Measurements from ENCODE around the gene DDX47. TPM values are rescaled to one million over a fixed set of nuclear protein-coding genes. Genes with fewer than 3 reads are reported as not detected.
"Not testable (repeated sequence)": the region's sequence is repeated elsewhere in the genome, so short reads cannot be mapped to it uniquely, and the experiment has no call there.

The DDX47 gene
- total RNA-seq, 1 experiment from 2014 or later = 90.4 TPM

DNA sequence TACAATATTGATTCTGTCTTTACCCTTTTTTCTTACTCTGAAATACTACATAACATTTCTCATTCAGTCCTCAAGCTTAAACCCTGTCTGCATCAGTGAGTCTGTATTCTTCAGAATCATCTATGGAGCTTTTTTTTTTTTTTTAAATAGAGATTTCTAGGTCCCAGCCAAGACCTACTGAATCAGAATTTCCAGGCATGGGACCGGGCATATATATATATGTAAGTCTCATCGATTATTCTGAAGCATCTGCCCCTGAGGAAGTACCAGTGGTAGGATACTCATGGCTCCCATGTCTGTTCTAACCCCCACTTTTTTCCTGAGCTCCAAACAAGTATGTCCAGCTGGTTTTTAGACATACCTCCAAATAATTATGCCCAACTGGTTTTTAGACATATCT lies 6.1 kb downstream of the DDX47 start:
- H3K9me3 ChIP-seq (ENCODE audit: low read depth, low read length, poor library complexity, severe bottlenecking) = no peaks in the 10 kb centered on the region
- H3K36me3 ChIP-seq (ENCODE audit: insufficient read depth, low read length, poor library complexity, severe bottlenecking) = peaks cover 59% of the 10 kb centered on the region
- no peak for DNase-seq (ENCODE audit: low spot score)
- no peak overlapping the region for H3K4me3 ChIP-seq (ENCODE audit: low read depth, low read length, poor library complexity, severe bottlenecking)
- H3K27ac ChIP-seq (ENCODE audit: low read depth, low read length, poor library complexity, severe bottlenecking) = no peak overlapping the region
- no TSS peak for BruUV-seq (replicated peaks)
- ChIA-PET POLR2A (ENCODE audit: low non-redundant PET) (interaction anchor here (0.6 kb wide), 1 partner anchor 384 kb away, joined by 3 read pairs; no protein-coding TSS in a partner anchor), CTCF (interaction anchor here (0.6 kb wide), 1 partner anchor 17 kb away, joined by 6 read pairs; no protein-coding TSS in a partner anchor)
- H3K4me1 ChIP-seq (ENCODE audit: insufficient read depth, low read length, poor library complexity, severe bottlenecking) = peaks cover 12% of the 10 kb centered on the region
- intact Hi-C loops (cut with micrococcal nuclease; ENCODE audit: unreplicated experiment) = no loop called here
- H3K27me3 ChIP-seq (replicated peaks; ENCODE audit: insufficient read depth, low read depth, low read length, poor library complexity) = no peaks in the 10 kb centered on the region
- TF ChIP-seq EZH2 (IDR thresholded peaks at IDR 0.05; ENCODE audit: borderline replicate concordance, low read depth, low read length, poor library complexity, severe bottlenecking) = no peak
- TF ChIP-seq, protein P1, sequence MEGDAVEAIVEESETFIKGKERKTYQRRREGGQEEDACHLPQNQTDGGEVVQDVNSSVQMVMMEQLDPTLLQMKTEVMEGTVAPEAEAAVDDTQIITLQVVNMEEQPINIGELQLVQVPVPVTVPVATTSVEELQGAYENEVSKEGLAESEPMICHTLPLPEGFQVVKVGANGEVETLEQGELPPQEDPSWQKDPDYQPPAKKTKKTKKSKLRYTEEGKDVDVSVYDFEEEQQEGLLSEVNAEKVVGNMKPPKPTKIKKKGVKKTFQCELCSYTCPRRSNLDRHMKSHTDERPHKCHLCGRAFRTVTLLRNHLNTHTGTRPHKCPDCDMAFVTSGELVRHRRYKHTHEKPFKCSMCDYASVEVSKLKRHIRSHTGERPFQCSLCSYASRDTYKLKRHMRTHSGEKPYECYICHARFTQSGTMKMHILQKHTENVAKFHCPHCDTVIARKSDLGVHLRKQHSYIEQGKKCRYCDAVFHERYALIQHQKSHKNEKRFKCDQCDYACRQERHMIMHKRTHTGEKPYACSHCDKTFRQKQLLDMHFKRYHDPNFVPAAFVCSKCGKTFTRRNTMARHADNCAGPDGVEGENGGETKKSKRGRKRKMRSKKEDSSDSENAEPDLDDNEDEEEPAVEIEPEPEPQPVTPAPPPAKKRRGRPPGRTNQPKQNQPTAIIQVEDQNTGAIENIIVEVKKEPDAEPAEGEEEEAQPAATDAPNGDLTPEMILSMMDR (conservative IDR thresholded peaks at IDR 0.05; ENCODE audit: low read depth, low read length) = no peak

DNA sequence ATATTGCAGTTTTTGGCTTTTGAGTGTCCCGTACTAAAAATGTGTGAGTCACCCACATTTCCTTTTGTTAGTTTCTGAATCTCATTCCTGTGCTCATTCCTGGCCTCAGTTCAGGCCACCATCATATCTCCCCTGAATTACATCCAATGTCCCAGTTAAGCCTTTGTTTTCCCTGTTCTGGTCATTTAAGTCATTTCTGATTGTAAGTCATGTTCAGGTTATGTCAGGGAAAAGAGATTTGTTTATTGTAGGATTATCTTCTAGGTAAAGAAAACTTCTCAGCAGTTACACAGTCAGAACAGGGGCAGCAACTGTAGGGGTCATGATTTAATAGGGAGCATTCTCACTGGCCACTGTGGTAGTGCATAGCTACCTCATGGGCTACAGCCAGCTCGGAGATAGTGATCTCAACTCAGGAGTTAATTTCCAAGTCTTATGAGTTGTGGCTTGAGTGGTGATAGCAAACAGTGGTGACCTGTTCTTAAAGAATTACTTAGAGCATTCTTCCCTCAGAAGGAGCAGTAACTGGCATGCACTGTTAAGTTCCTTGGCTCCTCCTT lies 6.7 kb downstream of the DDX47 start:
- intact Hi-C loops (cut with micrococcal nuclease; ENCODE audit: unreplicated experiment) = no loop called here
- H3K4me1 ChIP-seq (ENCODE audit: insufficient read depth, low read length, poor library complexity, severe bottlenecking) = peaks cover 11% of the 10 kb centered on the region
- no peak for DNase-seq (ENCODE audit: low spot score)
- CTCF ChIA-PET = no interaction called here
- no TSS peak for BruUV-seq (replicated peaks)
- H3K9me3 ChIP-seq (ENCODE audit: low read depth, low read length, poor library complexity, severe bottlenecking) = no peaks in the 10 kb centered on the region
- POLR2A ChIA-PET (ENCODE audit: low non-redundant PET) = interaction anchor here (0.6 kb wide), 1 partner anchor 21 kb away, joined by 3 read pairs; no protein-coding TSS in a partner anchor
- TF ChIP-seq EZH2 (IDR thresholded peaks at IDR 0.05; ENCODE audit: borderline replicate concordance, low read depth, low read length, poor library complexity, severe bottlenecking) = no peak
- TF ChIP-seq, protein P1 (conservative IDR thresholded peaks at IDR 0.05; ENCODE audit: low read depth, low read length) = no peak
- no peaks in the 10 kb centered on the region for H3K27me3 ChIP-seq (replicated peaks; ENCODE audit: insufficient read depth, low read depth, low read length, poor library complexity)
- H3K4me3 ChIP-seq (ENCODE audit: low read depth, low read length, poor library complexity, severe bottlenecking) = no peak overlapping the region
- peaks cover 62% of the 10 kb centered on the region for H3K36me3 ChIP-seq (ENCODE audit: insufficient read depth, low read length, poor library complexity, severe bottlenecking)
- H3K27ac ChIP-seq (ENCODE audit: low read depth, low read length, poor library complexity, severe bottlenecking) = no peak overlapping the region

DNA sequence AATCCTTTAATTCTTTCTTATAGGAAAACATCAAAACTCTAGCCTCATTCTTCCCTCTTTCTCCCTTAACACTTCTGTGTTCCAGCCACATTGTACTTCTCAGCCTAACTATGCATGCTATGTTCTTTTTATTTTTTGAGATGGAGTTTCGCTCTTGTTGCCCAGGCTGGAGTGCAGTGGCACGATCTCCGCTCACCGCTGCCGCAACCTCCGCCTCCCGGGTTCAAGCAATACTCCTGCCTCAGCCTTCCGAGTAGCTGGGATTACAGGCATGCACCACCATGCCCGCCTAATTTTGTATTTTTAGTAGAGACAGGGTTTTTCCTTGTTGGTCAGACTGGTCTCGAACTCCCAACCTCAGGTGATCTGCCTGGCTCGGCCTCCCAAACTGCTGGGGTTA lies 7.2 kb downstream of the DDX47 start:
- DNase-seq (ENCODE audit: low spot score); CTCF ChIA-PET; H3K4me1 ChIP-seq (ENCODE audit: insufficient read depth, low read length, poor library complexity, severe bottlenecking); H3K27me3 ChIP-seq (replicated peaks; ENCODE audit: insufficient read depth, low read depth, low read length, poor library complexity); intact Hi-C loops (cut with micrococcal nuclease; ENCODE audit: unreplicated experiment); H3K4me3 ChIP-seq (ENCODE audit: low read depth, low read length, poor library complexity, severe bottlenecking); H3K9me3 ChIP-seq (ENCODE audit: low read depth, low read length, poor library complexity, severe bottlenecking); H3K27ac ChIP-seq (ENCODE audit: low read depth, low read length, poor library complexity, severe bottlenecking); BruUV-seq (replicated peaks): not testable (repeated sequence)
- POLR2A ChIA-PET (ENCODE audit: low non-redundant PET) = interaction anchor here (0.6 kb wide), 1 partner anchor 22 kb away, joined by 3 read pairs; no protein-coding TSS in a partner anchor
- peaks cover 65% of the 10 kb centered on the region for H3K36me3 ChIP-seq (ENCODE audit: insufficient read depth, low read length, poor library complexity, severe bottlenecking)

DNA sequence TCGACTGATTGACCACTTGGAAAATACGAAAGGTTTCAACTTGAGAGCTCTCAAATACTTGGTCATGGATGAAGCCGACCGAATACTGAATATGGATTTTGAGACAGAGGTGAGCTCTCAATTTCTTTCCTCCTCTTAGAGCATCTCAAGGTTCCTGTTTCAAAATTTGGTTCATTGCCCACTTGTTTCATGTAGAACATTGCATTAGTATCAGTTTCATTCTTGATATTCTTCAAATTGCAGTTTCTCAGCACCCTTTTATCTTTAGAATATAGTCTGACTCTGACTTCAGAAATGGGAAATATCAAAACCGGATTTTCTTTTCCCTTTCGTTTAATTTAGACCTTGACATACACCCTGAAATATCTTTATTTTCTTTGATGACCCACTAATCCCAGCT lies 8.8 kb downstream of the DDX47 start:
- DNase-seq (ENCODE audit: low spot score) = no peak
- no peaks in the 10 kb centered on the region for H3K4me1 ChIP-seq (ENCODE audit: insufficient read depth, low read length, poor library complexity, severe bottlenecking)
- intact Hi-C loops (cut with micrococcal nuclease; ENCODE audit: unreplicated experiment) = no loop called here
- BruUV-seq (replicated peaks) = no TSS peak
- CTCF ChIA-PET = no interaction called here
- H3K27me3 ChIP-seq (replicated peaks; ENCODE audit: insufficient read depth, low read depth, low read length, poor library complexity) = no peaks in the 10 kb centered on the region
- no peak for TF ChIP-seq EZH2 (IDR thresholded peaks at IDR 0.05; ENCODE audit: borderline replicate concordance, low read depth, low read length, poor library complexity, severe bottlenecking)
- TF ChIP-seq, protein P1 (conservative IDR thresholded peaks at IDR 0.05; ENCODE audit: low read depth, low read length) = no peak
- H3K9me3 ChIP-seq (ENCODE audit: low read depth, low read length, poor library complexity, severe bottlenecking) = no peaks in the 10 kb centered on the region
- POLR2A ChIA-PET (ENCODE audit: low non-redundant PET) = no interaction called here
- no peak overlapping the region for H3K27ac ChIP-seq (ENCODE audit: low read depth, low read length, poor library complexity, severe bottlenecking)
- H3K4me3 ChIP-seq (ENCODE audit: low read depth, low read length, poor library complexity, severe bottlenecking) = no peak overlapping the region
- peaks cover 67% of the 10 kb centered on the region for H3K36me3 ChIP-seq (ENCODE audit: insufficient read depth, low read length, poor library complexity, severe bottlenecking)
